GM20000 (cell line): Measurements from ENCODE around the gene NPIPB12.
"Not testable (repeated sequence)": the region's sequence is repeated elsewhere in the genome, so short reads cannot be mapped to it uniquely, and the experiment has no call there.

Experiments
- DNase-seq: peaks from one replicate; pipeline ENCODE4 v3.0.0; 2012; ENCODE audit warnings: low spot score

NPIPB12 gene

GRCh38 chr16:29506308-29506707 lies at the start of gene NPIPB12:
Gene NPIPB12 (minus strand): TSS chr16:29506408.
- DNase-seq = not testable (repeated sequence)

GRCh38 chr16:29521520-29521919 lies 15.3 kb upstream of the NPIPB12 start:
- not testable (repeated sequence) for DNase-seq

- DNase-seq = not testable (repeated sequence)
Measured at GRCh38 chr16:29482276-29482675, 23.9 kb downstream of the NPIPB12 start.

- not testable (repeated sequence) for DNase-seq
Measured at GRCh38 chr16:29472065-29472464, 34.1 kb downstream of the NPIPB12 start.

GRCh38 chr16:29469660-29470059 lies 36.5 kb downstream of the NPIPB12 start:
- DNase-seq = not testable (repeated sequence)

GRCh38 chr16:29467654-29468366 lies 38.4 kb downstream of the NPIPB12 start:
- not testable (repeated sequence) for DNase-seq

- not testable (repeated sequence) for DNase-seq
Measured at GRCh38 chr16:29466904-29467303, 39.3 kb downstream of the NPIPB12 start.

GRCh38 chr16:29465985-29466824 lies 40.0 kb downstream of the NPIPB12 start:
- DNase-seq = not testable (repeated sequence)

GRCh38 chr16:29460647-29461030 lies 45.6 kb downstream of the NPIPB12 start:
- not testable (repeated sequence) for DNase-seq

GRCh38 chr16:29459706-29460646 lies 46.2 kb downstream of the NPIPB12 start, which contains the start of gene SULT1A4:
Gene SULT1A4 (plus strand): TSS chr16:29459913. CDS start chr16:29461386, 1,473 bp downstream.
- DNase-seq = not testable (repeated sequence)

GRCh38 chr16:29457660-29458059 lies 48.5 kb downstream of the NPIPB12 start:
- not testable (repeated sequence) for DNase-seq

GRCh38 chr16:29454828-29455227 lies 51.4 kb downstream of the NPIPB12 start:
- DNase-seq = not testable (repeated sequence)

GRCh38 chr16:29454269-29454668 lies 51.9 kb downstream of the NPIPB12 start, which contains the start of the genes BOLA2 and SLX1B:
Gene BOLA2 (minus strand): TSS chr16:29454351. CDS start chr16:29454253, 98 bp downstream.
Gene SLX1B (plus strand): TSS chr16:29454533.
- DNase-seq = not testable (repeated sequence)

GRCh38 chr16:29453754-29454153 lies 52.5 kb downstream of the NPIPB12 start:
- DNase-seq = not testable (repeated sequence)
